HepG2 (cell line): ENCODE data around the gene TNS1.

ENCODE experiments used
- ARID5B ChIP-seq: IDR thresholded peaks from 2 replicates; pipeline ENCODE4 v1.4.0; 2020; ENCODE audit warnings: mild to moderate bottlenecking, missing genetic modification reagents
- ATF3 ChIP-seq: sonication (generic); formaldehyde crosslinking; IDR thresholded peaks from 2 replicates; pipeline ENCODE4 v1.4.0; 2020; ENCODE audit warnings: missing genetic modification reagents
- CBFB ChIP-seq: sonication (generic); formaldehyde crosslinking; IDR thresholded peaks from 2 replicates; pipeline ENCODE4 v1.4.0; 2020; ENCODE audit warnings: missing genetic modification reagents
- CBX5 ChIP-seq: sonication (generic); formaldehyde crosslinking; IDR thresholded peaks from 2 replicates; pipeline ENCODE4 v1.4.0; 2020; ENCODE audit warnings: missing genetic modification reagents, borderline replicate concordance
- CTCF ChIP-seq: sonication (generic); formaldehyde crosslinking; IDR thresholded peaks from 2 replicates; pipeline ENCODE4 v1.5.0; 2020; ENCODE audit warnings: mild to moderate bottlenecking, missing genetic modification reagents, moderate library complexity
- HOXA7 ChIP-seq: sonication (generic); formaldehyde crosslinking; IDR thresholded peaks from 2 replicates; pipeline ENCODE4 v1.8.1; 2022; ENCODE audit warnings: mild to moderate bottlenecking, missing genetic modification reagents, moderate library complexity
- KDM4B ChIP-seq: sonication (generic); formaldehyde crosslinking; IDR thresholded peaks from 2 replicates; pipeline ENCODE4 v1.4.0; 2020; ENCODE audit warnings: missing genetic modification reagents
- KLF13 ChIP-seq: sonication (generic); formaldehyde crosslinking; IDR thresholded peaks from 2 replicates; pipeline ENCODE4 v1.4.0; 2020; ENCODE audit warnings: mild to moderate bottlenecking, missing genetic modification reagents
- KLF16 ChIP-seq, 2 experiments: sonication (generic) in 1 of 2; formaldehyde crosslinking in 1 of 2; IDR thresholded peaks; 2 replicates each; pipeline versions ENCODE4 v1.6.1 to v1.8.0; 2016 to 2023; ENCODE audit warnings: missing genetic modification reagents in 2 of 2, missing compliant biosample characterization in 1 of 2
- PHB2 ChIP-seq: fragments of 450-650 bp; IDR thresholded peaks from 2 replicates; pipeline ENCODE4 v1.6.1; 2018; ENCODE audit not compliant: partially characterized antibody
- PRDM10 ChIP-seq: sonication (generic); formaldehyde crosslinking; IDR thresholded peaks from 2 replicates; pipeline ENCODE4 v1.4.0; 2020; ENCODE audit warnings: low read depth, missing genetic modification reagents
- REST ChIP-seq, 2 experiments: IDR thresholded peaks; 2 replicates each; pipeline ENCODE4 v1.6.1; 2011 to 2012; ENCODE audit warnings: low read length in 2 of 2, borderline replicate concordance in 1 of 2, low read depth in 1 of 2, mild to moderate bottlenecking in 1 of 2, moderate library complexity in 1 of 2
- USF2 ChIP-seq, 2 experiments: sonication (generic) in 1 of 2; formaldehyde crosslinking in 1 of 2; IDR thresholded peaks; 2 replicates each; pipeline versions ENCODE4 v1.5.1 to v1.6.1; 2011 to 2020; ENCODE audit warnings: borderline replicate concordance in 1 of 2, low read depth in 1 of 2, low read length in 1 of 2, mild to moderate bottlenecking in 1 of 2, missing genetic modification reagents in 1 of 2, moderate library complexity in 1 of 2

GRCh38 chr2:217753460-217754200 is 249.2 kb downstream of the TNS1 start:
- no peak for TF ChIP-seq KLF13 (CRISPR knock-in tag)
- no peak for TF ChIP-seq KDM4B (CRISPR knock-in tag)
- TF ChIP-seq CBFB, result no peak
- TF ChIP-seq CTCF (CRISPR knock-in tag), result no peak
- no peak for TF ChIP-seq USF2 (IDR thresholded peaks at IDR 0.05; ENCODE audit: low read depth, low read length)
- no peak for TF ChIP-seq USF2 (CRISPR knock-in tag; IDR thresholded peaks at IDR 0.05; ENCODE audit: borderline replicate concordance)
- TF ChIP-seq REST (IDR thresholded peaks at IDR 0.05; ENCODE audit: borderline replicate concordance in 1 of 2, low read depth in 1 of 2, low read length in 2 of 2), result no peak
- TF ChIP-seq ATF3 (CRISPR knock-in tag), result no peak
- no peak for TF ChIP-seq PRDM10
- no peak for TF ChIP-seq PHB2
- no peak for TF ChIP-seq HOXA7 (CRISPR knock-in tag)
- no peak for TF ChIP-seq ARID5B (CRISPR knock-in tag)
- no peak for TF ChIP-seq CBX5 (CRISPR knock-in tag)
- no peak for TF ChIP-seq KLF16 (CRISPR knock-in tag; IDR thresholded peaks at IDR 0.05)
